ENCODE measurements around the gene SLC19A1.

DNA sequence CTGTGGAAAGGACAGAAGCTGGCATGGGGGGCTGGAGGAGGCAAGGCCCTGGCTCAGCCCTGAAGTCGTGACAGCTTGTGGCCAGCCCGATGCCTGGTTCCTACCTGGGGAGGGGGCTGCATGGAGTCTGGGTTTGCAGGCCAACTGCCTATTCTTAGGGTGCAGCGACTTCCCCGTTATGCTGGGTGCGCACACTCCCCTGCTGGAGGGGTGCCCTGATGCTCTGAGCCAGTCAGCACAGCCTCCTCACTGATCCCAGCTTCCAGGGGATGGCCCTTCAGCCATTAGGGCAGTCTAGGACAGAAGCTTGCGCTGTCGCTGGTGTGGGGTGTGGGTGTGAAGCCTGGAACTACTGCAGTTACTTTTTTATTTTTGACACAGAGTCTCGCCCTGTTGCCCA is 30.0 kb upstream of the SLC19A1 start:
- TF ChIP-seq, protein P1, sequence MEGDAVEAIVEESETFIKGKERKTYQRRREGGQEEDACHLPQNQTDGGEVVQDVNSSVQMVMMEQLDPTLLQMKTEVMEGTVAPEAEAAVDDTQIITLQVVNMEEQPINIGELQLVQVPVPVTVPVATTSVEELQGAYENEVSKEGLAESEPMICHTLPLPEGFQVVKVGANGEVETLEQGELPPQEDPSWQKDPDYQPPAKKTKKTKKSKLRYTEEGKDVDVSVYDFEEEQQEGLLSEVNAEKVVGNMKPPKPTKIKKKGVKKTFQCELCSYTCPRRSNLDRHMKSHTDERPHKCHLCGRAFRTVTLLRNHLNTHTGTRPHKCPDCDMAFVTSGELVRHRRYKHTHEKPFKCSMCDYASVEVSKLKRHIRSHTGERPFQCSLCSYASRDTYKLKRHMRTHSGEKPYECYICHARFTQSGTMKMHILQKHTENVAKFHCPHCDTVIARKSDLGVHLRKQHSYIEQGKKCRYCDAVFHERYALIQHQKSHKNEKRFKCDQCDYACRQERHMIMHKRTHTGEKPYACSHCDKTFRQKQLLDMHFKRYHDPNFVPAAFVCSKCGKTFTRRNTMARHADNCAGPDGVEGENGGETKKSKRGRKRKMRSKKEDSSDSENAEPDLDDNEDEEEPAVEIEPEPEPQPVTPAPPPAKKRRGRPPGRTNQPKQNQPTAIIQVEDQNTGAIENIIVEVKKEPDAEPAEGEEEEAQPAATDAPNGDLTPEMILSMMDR (IDR thresholded peaks at IDR 0.05; ENCODE audit: low read depth, low read length, missing input control), result no peak
- TF ChIP-seq FOXA1 (IDR thresholded peaks at IDR 0.05) (no peak), RAD21 (IDR thresholded peaks at IDR 0.05) (no peak)
